Ovary (tissue), 3 donors: ENCODE data around the gene GABBR1.

ENCODE experiments used
- EP300 ChIP-seq: sonication (generic); formaldehyde crosslinking; IDR thresholded peaks from one replicate; pipeline ENCODE4 v1.6.1; 2017; ENCODE audit warnings: antibody characterized with exemption
- POLR2A ChIP-seq: fragments of 450-650 bp; IDR thresholded peaks from one replicate; pipeline ENCODE4 v1.6.1; 2017; ENCODE audit warnings: antibody characterized with exemption, mild to moderate bottlenecking, moderate library complexity
- TF ChIP-seq, protein P1 (sequence below), 3 donors: fragments of 450-650 bp in 2 of 3; fragments of 200-600 bp in 1 of 3; IDR thresholded peaks; one replicate each; pipeline versions ENCODE4 v1.5.1 to v1.8.0; 2016 to 2022; ENCODE audit warnings: antibody characterized with exemption in 3 of 3, mild to moderate bottlenecking in 1 of 3
- donor health status: DM: no; HTN: no; CAD: no.

GRCh38 chr6:29591677-29592076 lies 41.3 kb downstream of the GABBR1 start:
- TF ChIP-seq POLR2A (no peak), EP300 (no peak)
- TF ChIP-seq, protein P1, sequence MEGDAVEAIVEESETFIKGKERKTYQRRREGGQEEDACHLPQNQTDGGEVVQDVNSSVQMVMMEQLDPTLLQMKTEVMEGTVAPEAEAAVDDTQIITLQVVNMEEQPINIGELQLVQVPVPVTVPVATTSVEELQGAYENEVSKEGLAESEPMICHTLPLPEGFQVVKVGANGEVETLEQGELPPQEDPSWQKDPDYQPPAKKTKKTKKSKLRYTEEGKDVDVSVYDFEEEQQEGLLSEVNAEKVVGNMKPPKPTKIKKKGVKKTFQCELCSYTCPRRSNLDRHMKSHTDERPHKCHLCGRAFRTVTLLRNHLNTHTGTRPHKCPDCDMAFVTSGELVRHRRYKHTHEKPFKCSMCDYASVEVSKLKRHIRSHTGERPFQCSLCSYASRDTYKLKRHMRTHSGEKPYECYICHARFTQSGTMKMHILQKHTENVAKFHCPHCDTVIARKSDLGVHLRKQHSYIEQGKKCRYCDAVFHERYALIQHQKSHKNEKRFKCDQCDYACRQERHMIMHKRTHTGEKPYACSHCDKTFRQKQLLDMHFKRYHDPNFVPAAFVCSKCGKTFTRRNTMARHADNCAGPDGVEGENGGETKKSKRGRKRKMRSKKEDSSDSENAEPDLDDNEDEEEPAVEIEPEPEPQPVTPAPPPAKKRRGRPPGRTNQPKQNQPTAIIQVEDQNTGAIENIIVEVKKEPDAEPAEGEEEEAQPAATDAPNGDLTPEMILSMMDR (IDR thresholded peaks at IDR 0.05), result no peak
